ENCODE results near the gene METTL15. TPM values are rescaled to one million over a fixed set of nuclear protein-coding genes. Genes with fewer than 3 reads are reported as not detected.

Gene METTL15
- total RNA-seq, 1 experiment from 2014 or later, result 9.1 TPM

DNA sequence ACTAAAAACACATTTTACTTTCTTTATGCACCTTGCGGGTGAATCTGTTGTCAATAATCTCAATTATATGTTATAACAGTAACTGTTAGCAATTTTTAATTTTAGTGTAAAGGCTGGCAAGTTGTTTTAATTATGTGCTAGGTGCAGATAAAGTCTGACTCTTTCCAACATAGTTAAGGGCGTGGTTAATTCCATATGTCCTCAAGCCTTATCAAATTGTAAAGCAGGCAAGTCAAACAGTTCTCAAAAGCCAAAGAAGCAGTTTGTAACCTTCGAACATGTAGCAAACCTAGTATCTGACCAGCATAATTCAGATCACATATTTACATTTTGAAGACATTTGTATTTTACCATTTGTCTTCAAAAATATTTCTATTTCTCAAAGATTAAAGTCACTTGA, 29.2 kb downstream of the METTL15 start:
- Mint-ChIP-seq H3K4me3 (no peak overlapping the region), H3K4me1 (peaks cover 16 to 29% of the 10 kb centered on the region in 2 experiments), H3K36me3 (ENCODE audit: insufficient read depth in 1 of 3, low read depth in 3 of 3) (peaks cover 72 to 85% (median 73%) of the 10 kb centered on the region in 3 experiments), H3K9me3 (peaks cover 67 to 70% of the 10 kb centered on the region in 2 experiments), H3K27ac (no peak overlapping the region), H3K27me3 (ENCODE audit: low read depth) (no peaks in the 10 kb centered on the region; the same call in 1 of the 2 replicates)
- Histone ChIP-seq H2BK5ac (ENCODE audit: insufficient read length, low read length) (no peak overlapping the region), H3K14ac (ENCODE audit: insufficient read depth, low read length) (no peak overlapping the region), H2BK120ac (ENCODE audit: low read depth, low read length, poor library complexity, severe bottlenecking) (no peak overlapping the region), H3K56ac (ENCODE audit: insufficient read length, low read depth, low read length) (no peak overlapping the region), H3K79me1 (ENCODE audit: insufficient read depth, low read depth, low read length, poor library complexity, severe bottlenecking) (no peaks in the 10 kb centered on the region), H4K5ac (ENCODE audit: insufficient read length, low read depth, low read length) (no peak overlapping the region), H4K8ac (replicated peaks; ENCODE audit: insufficient read length, low read depth, low read length) (no peak overlapping the region), H3K4ac (ENCODE audit: low read depth, low read length) (no peak overlapping the region), H3K27me3 (ENCODE audit: insufficient read depth, low read length) (no peaks in the 10 kb centered on the region), H3K23me2 (ENCODE audit: insufficient read length, low read depth, low read length, poor library complexity, severe bottlenecking) (no peaks in the 10 kb centered on the region), H3K79me2 (ENCODE audit: insufficient read depth, low read length) (no peaks in the 10 kb centered on the region), H2BK15ac (ENCODE audit: low read depth, low read length) (no peak overlapping the region), H4K91ac (ENCODE audit: insufficient read length, low read depth, low read length) (no peak overlapping the region), H4K20me1 (ENCODE audit: control insufficient read depth, insufficient read depth, insufficient read length) (no peaks in the 10 kb centered on the region), H2AK5ac (ENCODE audit: insufficient read length, low read length) (no peak overlapping the region), H3K18ac (ENCODE audit: insufficient read length, low read depth, low read length) (no peak overlapping the region), H3T11ph (ENCODE audit: low read length) (no peak overlapping the region), H3K4me2 (ENCODE audit: insufficient read depth, insufficient read length, low read length) (no peak overlapping the region), H3K9ac (ENCODE audit: extremely low read depth, insufficient read length, low read length) (no peak overlapping the region), H3K23ac (ENCODE audit: insufficient read length, low read depth, low read length) (no peak overlapping the region), H3K4me1 (ENCODE audit: insufficient read depth, low read length) (no peaks in the 10 kb centered on the region), H3K9me3 (ENCODE audit: control insufficient read depth, low read depth, low read length) (peaks cover 46% of the 10 kb centered on the region), H2BK20ac (ENCODE audit: low read depth, low read length, poor library complexity, severe bottlenecking) (no peak overlapping the region), H2AFZ (ENCODE audit: low read length) (no peak overlapping the region), H3K27ac (ENCODE audit: insufficient read length, low read depth, low read length) (no peak overlapping the region), H2BK12ac (ENCODE audit: insufficient read length, low read depth, low read length) (no peak overlapping the region)
- DNase-seq, result no peak
- TF ChIP-seq, protein P1, sequence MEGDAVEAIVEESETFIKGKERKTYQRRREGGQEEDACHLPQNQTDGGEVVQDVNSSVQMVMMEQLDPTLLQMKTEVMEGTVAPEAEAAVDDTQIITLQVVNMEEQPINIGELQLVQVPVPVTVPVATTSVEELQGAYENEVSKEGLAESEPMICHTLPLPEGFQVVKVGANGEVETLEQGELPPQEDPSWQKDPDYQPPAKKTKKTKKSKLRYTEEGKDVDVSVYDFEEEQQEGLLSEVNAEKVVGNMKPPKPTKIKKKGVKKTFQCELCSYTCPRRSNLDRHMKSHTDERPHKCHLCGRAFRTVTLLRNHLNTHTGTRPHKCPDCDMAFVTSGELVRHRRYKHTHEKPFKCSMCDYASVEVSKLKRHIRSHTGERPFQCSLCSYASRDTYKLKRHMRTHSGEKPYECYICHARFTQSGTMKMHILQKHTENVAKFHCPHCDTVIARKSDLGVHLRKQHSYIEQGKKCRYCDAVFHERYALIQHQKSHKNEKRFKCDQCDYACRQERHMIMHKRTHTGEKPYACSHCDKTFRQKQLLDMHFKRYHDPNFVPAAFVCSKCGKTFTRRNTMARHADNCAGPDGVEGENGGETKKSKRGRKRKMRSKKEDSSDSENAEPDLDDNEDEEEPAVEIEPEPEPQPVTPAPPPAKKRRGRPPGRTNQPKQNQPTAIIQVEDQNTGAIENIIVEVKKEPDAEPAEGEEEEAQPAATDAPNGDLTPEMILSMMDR (conservative IDR thresholded peaks at IDR 0.05), result no peak
- no CpG with 5 or more reads among the region's 3 CpGs for WGBS (ENCODE audit: extremely low coverage, insufficient read length, low lambda C conversion rate)
